ENCODE results near the gene TMEM131L.

TMEM131L gene

GRCh38 chr4:153464068-153464467, 2.1 kb upstream of the TMEM131L start:
- no peak overlapping the region for H3K9ac ChIP-seq (ENCODE audit: low read length)
- no peaks in the 10 kb centered on the region for H3K9me3 ChIP-seq (replicated peaks; ENCODE audit: insufficient read depth, low read length)
- no peaks in the 10 kb centered on the region for H3K9me2 ChIP-seq (replicated peaks; ENCODE audit: insufficient read depth, low read length)
- H3K79me2 ChIP-seq (ENCODE audit: low read length), result no peaks in the 10 kb centered on the region
- H3K36me3 ChIP-seq (replicated peaks; ENCODE audit: insufficient read depth, low read length), result no peaks in the 10 kb centered on the region
- no peaks in the 10 kb centered on the region for H4K20me1 ChIP-seq (ENCODE audit: insufficient read depth, low read length)
- no peak for TF ChIP-seq EZH2 (optimal IDR thresholded peaks at IDR 0.05; ENCODE audit: low read depth, low read length)
- TF ChIP-seq EZH2phosphoT487 (IDR thresholded peaks at IDR 0.05; ENCODE audit: low read length), result no peak
- TF ChIP-seq CTCF (IDR thresholded peaks at IDR 0.05; ENCODE audit: low read length), result no peak
- no peak overlapping the region for H3K4me2 ChIP-seq (ENCODE audit: low read depth, low read length)
- H3F3A ChIP-seq (ENCODE audit: insufficient read depth, low read length), result peaks cover 25% of the 10 kb centered on the region
- H3K27ac ChIP-seq (ENCODE audit: low read length), result no peak overlapping the region
- no peak overlapping the region for H2AFZ ChIP-seq (ENCODE audit: low read length)
- peaks cover 22% of the 10 kb centered on the region for H3K4me1 ChIP-seq (ENCODE audit: low read length)
- H3K4me3 ChIP-seq (ENCODE audit: low read length), result no peak overlapping the region
- no peak for DNase-seq
- peaks cover 21% of the 10 kb centered on the region for H3K27me3 ChIP-seq (replicated peaks; ENCODE audit: insufficient read depth, low read length)

- peaks cover 21% of the 10 kb centered on the region for H3K27me3 ChIP-seq (replicated peaks; ENCODE audit: insufficient read depth, low read length)
- H3K36me3 ChIP-seq (replicated peaks; ENCODE audit: insufficient read depth, low read length), result no peaks in the 10 kb centered on the region
- no peak overlapping the region for H3K27ac ChIP-seq (ENCODE audit: low read length)
- peak overlapping the region; percentile 94; the same call in 1 of the 2 replicates for H3K4me2 ChIP-seq (ENCODE audit: low read depth, low read length)
- no peak overlapping the region for H3K9ac ChIP-seq (ENCODE audit: low read length)
- H3K9me3 ChIP-seq (replicated peaks; ENCODE audit: insufficient read depth, low read length), result no peaks in the 10 kb centered on the region
- H2AFZ ChIP-seq (ENCODE audit: low read length), result peak overlapping the region; percentile 75; the same call in 1 of the 2 replicates
- H3K9me2 ChIP-seq (replicated peaks; ENCODE audit: insufficient read depth, low read length), result no peaks in the 10 kb centered on the region
- TF ChIP-seq EZH2phosphoT487 (IDR thresholded peaks at IDR 0.05; ENCODE audit: low read length) (no peak), CTCF (IDR thresholded peaks at IDR 0.05; ENCODE audit: low read length) (no peak), EZH2 (optimal IDR thresholded peaks at IDR 0.05; ENCODE audit: low read depth, low read length) (no peak)
- H3K4me3 ChIP-seq (ENCODE audit: low read length), result peak overlapping the region; percentile 63; the same call in 1 of the 2 replicates
- no peak for DNase-seq
- peaks cover 25% of the 10 kb centered on the region for H3F3A ChIP-seq (ENCODE audit: insufficient read depth, low read length)
- H3K79me2 ChIP-seq (ENCODE audit: low read length), result no peaks in the 10 kb centered on the region
- no peaks in the 10 kb centered on the region for H4K20me1 ChIP-seq (ENCODE audit: insufficient read depth, low read length)
- peaks cover 22% of the 10 kb centered on the region for H3K4me1 ChIP-seq (ENCODE audit: low read length)
These were observed 1.0 kb upstream of the TMEM131L start for GRCh38 chr4:153465140-153465539.

- no peak for TF ChIP-seq EZH2phosphoT487 (IDR thresholded peaks at IDR 0.05; ENCODE audit: low read length)
- no peak for TF ChIP-seq CTCF (IDR thresholded peaks at IDR 0.05; ENCODE audit: low read length)
- no peak for TF ChIP-seq EZH2 (optimal IDR thresholded peaks at IDR 0.05; ENCODE audit: low read depth, low read length)
- peak overlapping the region; percentile 75 for H2AFZ ChIP-seq (ENCODE audit: low read length)
- H3K36me3 ChIP-seq (replicated peaks; ENCODE audit: insufficient read depth, low read length), result no peaks in the 10 kb centered on the region
- DNase-seq, result peak; percentile 27
- H4K20me1 ChIP-seq (ENCODE audit: insufficient read depth, low read length), result no peaks in the 10 kb centered on the region
- peaks cover 21% of the 10 kb centered on the region for H3K27me3 ChIP-seq (replicated peaks; ENCODE audit: insufficient read depth, low read length)
- no peaks in the 10 kb centered on the region for H3K9me2 ChIP-seq (replicated peaks; ENCODE audit: insufficient read depth, low read length)
- H3K9me3 ChIP-seq (replicated peaks; ENCODE audit: insufficient read depth, low read length), result no peaks in the 10 kb centered on the region
- H3K27ac ChIP-seq (ENCODE audit: low read length), result no peak overlapping the region
- peak overlapping the region; percentile 94 for H3K4me2 ChIP-seq (ENCODE audit: low read depth, low read length)
- peaks cover 25% of the 10 kb centered on the region for H3F3A ChIP-seq (ENCODE audit: insufficient read depth, low read length)
- H3K4me3 ChIP-seq (ENCODE audit: low read length), result peak overlapping the region; percentile 63
- H3K79me2 ChIP-seq (ENCODE audit: low read length), result peaks cover 3% of the 10 kb centered on the region; the same call in 1 of the 2 replicates
- H3K9ac ChIP-seq (ENCODE audit: low read length), result peak overlapping the region; percentile 49; the same call in 1 of the 2 replicates
- peaks cover 22% of the 10 kb centered on the region for H3K4me1 ChIP-seq (ENCODE audit: low read length)
These were observed 512 bp upstream of the TMEM131L start for GRCh38 chr4:153465615-153466080.
